MCF 10A (cell line): Measurements from ENCODE around the gene CRYGS. TPM values are rescaled to one million over a fixed set of nuclear protein-coding genes. Genes with fewer than 3 reads are reported as not detected.
A peak's percentile ranks its signal among the peaks of the same experiment; 100 is the strongest.
"Not testable (repeated sequence)": the region's sequence is repeated elsewhere in the genome, so short reads cannot be mapped to it uniquely, and the experiment has no call there.

Experiments
- BruUV-seq: library from RNA; stranded (reverse); fragments of 400-500 nt; replicated peaks from 2 replicates; lab custom pipeline; 2021; lab: Mats Ljungman, UMichigan
- CTCF ChIA-PET: fragments of 300-600 bp; sonication (Branson Sonifier 250); formaldehyde crosslinking; extraction: SDS; loops from one replicate; lab custom pipeline; 2021; ENCODE audit warnings: antibody characterized with exemption, inconsistent platforms; lab: Yijun Ruan, JAX
- POLR2A ChIA-PET: fragments of 300-600, 350-650 bp; sonication (Branson Sonifier 250); formaldehyde crosslinking; extraction: SDS; loops from one replicate; lab custom pipeline; 2020; ENCODE audit warnings: antibody characterized with exemption, inconsistent platforms; lab: Yijun Ruan, JAX
- DNase-seq: peaks from one replicate; pipeline ENCODE4 v3.0.0-alpha.2; 2018; ENCODE audit not compliant: unreplicated experiment
- H3K27ac Mint-ChIP-seq: one replicate; pipeline ENCODE4 v1.8.0; 2022; ENCODE audit warnings: mild to moderate bottlenecking, low read depth, mixed read lengths; ENCODE audit not compliant: unreplicated experiment
- H3K27me3 Mint-ChIP-seq: one replicate; pipeline ENCODE4 v1.8.0; 2022; ENCODE audit warnings: mixed read lengths; ENCODE audit not compliant: insufficient read depth, unreplicated experiment
- H3K36me3 Mint-ChIP-seq: one replicate; pipeline ENCODE4 v1.8.0; 2022; ENCODE audit warnings: mild to moderate bottlenecking, moderate library complexity, mixed read lengths; ENCODE audit not compliant: insufficient read depth, unreplicated experiment
- H3K4me1 Mint-ChIP-seq: one replicate; pipeline ENCODE4 v1.8.0; 2022; ENCODE audit warnings: mixed read lengths; ENCODE audit not compliant: insufficient read depth, unreplicated experiment
- H3K4me3 Mint-ChIP-seq: one replicate; pipeline ENCODE4 v1.8.0; 2022; ENCODE audit warnings: mild to moderate bottlenecking, moderate library complexity, mixed read lengths; ENCODE audit not compliant: unreplicated experiment
- H3K9me3 Mint-ChIP-seq: one replicate; pipeline ENCODE4 v1.8.0; 2022; ENCODE audit warnings: mixed read lengths; ENCODE audit not compliant: unreplicated experiment
- intact Hi-C: fragments of 100-400 bp; cut with micrococcal nuclease; formaldehyde crosslinking; loops from 2 replicates; pipeline ENCODE4 v1.14.1; 2022
- total RNA-seq: library from RNA; stranded (reverse); gene quantifications from 2 replicates; pipeline ENCODE4 v1.2.3, GENCODE V29; 2022
- TF ChIP-seq, protein P1 (sequence below): fragments of 200-600 bp; IDR thresholded peaks from one replicate; pipeline ENCODE4 v1.8.0; 2022; ENCODE audit warnings: antibody characterized with exemption, mild to moderate bottlenecking; ENCODE audit not compliant: unreplicated experiment

CRYGS gene
- total RNA-seq, 1 experiment from 2014 or later: 4.0 TPM

DNA sequence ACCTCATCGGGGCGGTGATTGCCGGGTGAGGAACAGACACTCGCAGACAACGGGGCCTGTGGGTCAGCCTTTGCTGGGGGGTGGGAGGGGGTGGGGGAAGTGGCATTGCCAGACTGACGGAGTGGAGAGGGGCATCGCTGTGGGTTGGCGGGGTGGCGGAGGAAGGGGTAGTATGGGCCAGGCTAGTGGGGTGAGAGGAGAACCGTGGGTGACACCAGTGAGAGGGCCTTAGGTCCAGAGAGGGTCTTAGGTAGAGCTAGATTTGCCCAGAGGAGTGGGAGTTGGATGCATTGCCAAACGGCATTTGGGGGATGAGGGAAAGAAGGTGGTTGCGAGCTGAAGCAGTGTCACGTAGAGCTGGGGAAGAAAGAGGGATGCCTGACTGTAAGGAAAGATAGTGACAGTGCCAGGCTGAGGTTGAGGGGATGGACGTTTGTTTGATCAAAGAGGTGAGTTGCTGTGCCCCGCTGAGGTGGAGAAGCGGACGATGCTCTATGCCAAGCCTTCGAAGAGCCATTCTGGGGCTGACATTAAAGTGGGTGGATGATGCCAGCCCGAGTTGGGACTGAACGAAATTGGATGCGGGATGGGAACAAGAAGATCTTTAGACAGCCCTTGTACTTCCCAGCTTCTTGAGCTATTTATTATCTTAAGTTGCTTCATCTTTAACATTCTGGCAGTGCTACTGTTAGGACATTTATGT is 26.9 kb upstream of the CRYGS start:
- H3K27ac Mint-ChIP-seq: peak overlapping the region; percentile 97
- BruUV-seq: no TSS peak
- peak overlapping the region; percentile 79 for H3K4me3 Mint-ChIP-seq
- DNase-seq: no peak
- ChIA-PET POLR2A (interaction anchor here (0.7 to 9.2 kb wide), 12 partner anchors 15 to 754 kb away, joined by 3 to 161 read pairs (median 9); partner anchors contain the start of genes EIF4A2 and RFC4), CTCF (interaction anchor here (0.6 to 4.3 kb wide), 7 partner anchors 17 to 783 kb away, joined by 3 to 46 read pairs (median 4); no protein-coding TSS in a partner anchor)
- no peaks in the 10 kb centered on the region for H3K9me3 Mint-ChIP-seq
- peaks cover 47% of the 10 kb centered on the region for H3K36me3 Mint-ChIP-seq
- TF ChIP-seq, protein P1, sequence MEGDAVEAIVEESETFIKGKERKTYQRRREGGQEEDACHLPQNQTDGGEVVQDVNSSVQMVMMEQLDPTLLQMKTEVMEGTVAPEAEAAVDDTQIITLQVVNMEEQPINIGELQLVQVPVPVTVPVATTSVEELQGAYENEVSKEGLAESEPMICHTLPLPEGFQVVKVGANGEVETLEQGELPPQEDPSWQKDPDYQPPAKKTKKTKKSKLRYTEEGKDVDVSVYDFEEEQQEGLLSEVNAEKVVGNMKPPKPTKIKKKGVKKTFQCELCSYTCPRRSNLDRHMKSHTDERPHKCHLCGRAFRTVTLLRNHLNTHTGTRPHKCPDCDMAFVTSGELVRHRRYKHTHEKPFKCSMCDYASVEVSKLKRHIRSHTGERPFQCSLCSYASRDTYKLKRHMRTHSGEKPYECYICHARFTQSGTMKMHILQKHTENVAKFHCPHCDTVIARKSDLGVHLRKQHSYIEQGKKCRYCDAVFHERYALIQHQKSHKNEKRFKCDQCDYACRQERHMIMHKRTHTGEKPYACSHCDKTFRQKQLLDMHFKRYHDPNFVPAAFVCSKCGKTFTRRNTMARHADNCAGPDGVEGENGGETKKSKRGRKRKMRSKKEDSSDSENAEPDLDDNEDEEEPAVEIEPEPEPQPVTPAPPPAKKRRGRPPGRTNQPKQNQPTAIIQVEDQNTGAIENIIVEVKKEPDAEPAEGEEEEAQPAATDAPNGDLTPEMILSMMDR: no peak
- peaks cover 31% of the 10 kb centered on the region for H3K4me1 Mint-ChIP-seq
- no peaks in the 10 kb centered on the region for H3K27me3 Mint-ChIP-seq
- intact Hi-C loops: no loop called here

DNA sequence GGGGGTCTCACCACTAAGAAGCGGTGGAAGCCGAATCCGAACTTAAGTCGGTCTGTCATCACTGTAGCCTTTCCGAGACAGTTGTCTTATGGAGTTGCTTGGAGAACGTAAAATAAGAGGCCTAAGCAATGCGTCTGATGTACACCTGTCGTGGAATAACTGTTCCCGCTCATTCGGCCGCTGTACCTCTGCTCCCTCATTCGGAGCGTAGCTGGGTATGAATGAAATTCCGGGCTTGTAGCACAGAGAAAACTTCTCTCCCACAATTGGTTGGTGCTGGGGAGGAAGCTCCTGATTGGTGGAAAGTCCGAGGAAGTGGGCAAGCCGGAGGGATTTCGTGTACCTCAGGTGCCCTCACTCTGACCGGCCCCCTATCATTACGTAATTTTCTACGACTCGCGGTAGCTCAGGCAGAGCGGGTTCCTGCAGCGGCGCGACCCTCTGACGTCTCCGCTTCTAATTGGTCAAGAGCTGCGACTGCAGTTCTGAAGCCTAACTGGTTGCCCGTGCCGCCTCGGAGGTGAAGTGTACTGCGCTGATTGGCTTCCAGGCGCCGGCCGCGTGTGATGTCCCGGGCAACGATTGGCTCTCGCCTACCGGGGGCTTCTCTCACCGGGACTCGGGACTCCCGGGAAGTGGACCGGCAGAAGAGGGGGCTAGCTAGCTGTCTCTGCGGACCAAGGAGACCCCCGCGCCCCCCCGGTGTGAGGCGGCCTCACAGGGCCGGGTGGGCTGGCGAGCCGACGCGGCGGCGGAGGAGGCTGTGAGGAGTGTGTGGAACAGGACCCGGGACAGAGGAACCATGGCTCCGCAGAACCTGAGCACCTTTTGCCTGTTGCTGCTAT is 26.1 kb upstream of the CRYGS start, which contains the start of gene DNAJB11:
Gene DNAJB11, plus strand, starts transcription at position 625 of the 845 bp plus-strand sequence. Its CDS starts 178 bp downstream, at position 803.
- Mint-ChIP-seq H3K36me3 (peaks cover 39% of the 10 kb centered on the region), H3K4me1 (peaks cover 31% of the 10 kb centered on the region), H3K27ac (peak within 1 kb of the TSS; percentile 97), H3K27me3 (no peaks in the 10 kb centered on the region), H3K9me3 (no peaks in the 10 kb centered on the region), H3K4me3 (peak within 1 kb of the TSS; percentile 79)
- BruUV-seq: no TSS peak
- ChIA-PET POLR2A (interaction anchor here (0.6 to 9.2 kb wide), 20 partner anchors 15 to 754 kb away, joined by 3 to 161 read pairs (median 4); partner anchors contain the start of genes EIF4A2, RFC4 and TRA2B), CTCF (interaction anchor here (0.6 to 4.3 kb wide), 6 partner anchors 15 to 627 kb away, joined by 3 to 46 read pairs (median 4); no protein-coding TSS in a partner anchor)
- peak; percentile 99 for DNase-seq
- TF ChIP-seq, protein P1: no peak
- intact Hi-C loops: no loop called here

DNA sequence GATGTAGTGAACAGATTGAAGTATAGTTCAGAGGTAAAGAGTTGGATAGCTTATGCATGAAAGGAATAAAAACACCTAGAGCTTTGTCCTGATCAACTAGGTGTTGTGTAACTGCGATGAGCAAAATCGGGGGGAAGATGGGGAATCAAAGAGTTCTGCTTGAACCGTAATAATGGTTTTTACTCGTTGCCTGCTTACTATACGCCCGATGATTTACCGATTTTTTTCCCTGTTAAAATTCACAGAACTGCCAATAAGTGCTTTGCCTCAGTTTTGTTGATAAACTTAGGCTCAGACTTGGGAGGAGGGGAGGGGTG is 25.6 kb upstream of the CRYGS start:
- BruUV-seq: TSS peak; percentile 66
- intact Hi-C loops: no loop called here
- POLR2A ChIA-PET: interaction anchor here (0.7 to 9.2 kb wide), 18 partner anchors 16 to 753 kb away, joined by 3 to 161 read pairs (median 4); partner anchors contain the start of genes EIF4A2, RFC4 and TRA2B
- Mint-ChIP-seq H3K27ac (peak overlapping the region; percentile 97), H3K9me3 (no peaks in the 10 kb centered on the region), H3K36me3 (peaks cover 33% of the 10 kb centered on the region), H3K27me3 (no peaks in the 10 kb centered on the region), H3K4me1 (peaks cover 31% of the 10 kb centered on the region), H3K4me3 (peak overlapping the region; percentile 79)
- TF ChIP-seq, protein P1: no peak
- DNase-seq: no peak
- CTCF ChIA-PET: interaction anchor here (0.8 to 4.3 kb wide), 5 partner anchors 16 to 252 kb away, joined by 3 to 46 read pairs (median 4); no protein-coding TSS in a partner anchor

DNA sequence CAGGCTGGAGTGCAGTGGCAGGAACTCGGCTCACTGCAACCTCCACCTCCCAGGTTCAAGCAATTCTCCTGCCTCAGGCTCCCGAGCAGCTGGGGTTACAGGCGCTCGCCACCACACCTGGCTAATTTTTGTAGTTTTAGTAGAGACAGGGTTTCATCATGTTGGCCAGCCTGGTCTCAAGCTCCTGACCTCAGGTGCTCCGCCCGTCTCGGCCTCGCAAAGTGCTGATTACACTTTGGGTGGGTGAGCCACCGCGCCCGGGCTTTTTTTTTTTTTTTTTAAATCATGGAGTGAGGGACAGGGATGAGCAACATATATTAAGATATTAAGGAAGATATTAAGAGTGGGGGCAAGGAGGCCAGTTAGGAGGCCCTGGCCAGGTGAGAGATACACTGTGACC is 25.2 kb upstream of the CRYGS start:
- ChIA-PET POLR2A (interaction anchor here (0.6 to 9.2 kb wide), 13 partner anchors 16 to 636 kb away, joined by 3 to 161 read pairs (median 4); partner anchors contain the start of genes AHSG, EIF4A2, RFC4 and TRA2B), CTCF (interaction anchor here (0.6 to 6.6 kb wide), 8 partner anchors 16 to 424 kb away, joined by 3 to 50 read pairs (median 5); no protein-coding TSS in a partner anchor)
- intact Hi-C loops, DNase-seq, BruUV-seq, H3K27me3 Mint-ChIP-seq, H3K9me3 Mint-ChIP-seq: not testable (repeated sequence)
- Mint-ChIP-seq H3K4me1 (peaks cover 30% of the 10 kb centered on the region), H3K4me3 (peak overlapping the region; percentile 79), H3K27ac (peak overlapping the region; percentile 97), H3K36me3 (peaks cover 30% of the 10 kb centered on the region)
